Loucy (cell line): ENCODE results near the gene THEM5.

Source experiments
- H2AFZ ChIP-seq: fragments of 200-600 bp; sonication (generic); 2 replicates; pipeline ENCODE4 v1.6.0; 2016; ENCODE audit warnings: antibody characterized with exemption, mild to moderate bottlenecking, low read length, moderate library complexity
- H3F3A ChIP-seq: fragments of 200-600 bp; 2 replicates; pipeline ENCODE4 v1.6.0; 2016; ENCODE audit warnings: antibody characterized with exemption, low read depth, mild to moderate bottlenecking
- H3K27me3 ChIP-seq: fragments of 200-600 bp; sonication (generic); 2 replicates; pipeline ENCODE4 v1.6.1; 2014; ENCODE audit warnings: low read length, mild to moderate bottlenecking; ENCODE audit not compliant: insufficient read depth, poor library complexity, severe bottlenecking
- H3K36me3 ChIP-seq: fragments of 200-600 bp; sonication (generic); 2 replicates; pipeline ENCODE4 v1.6.1; 2016; ENCODE audit warnings: low read length; ENCODE audit not compliant: insufficient read depth
- H3K4me1 ChIP-seq: fragments of 200-600 bp; sonication (generic); 2 replicates; pipeline ENCODE4 v1.5.1; 2014; ENCODE audit warnings: low read length, mild to moderate bottlenecking; ENCODE audit not compliant: insufficient read depth, poor library complexity, severe bottlenecking
- H3K4me2 ChIP-seq: fragments of 200-600 bp; sonication (generic); 2 replicates; pipeline ENCODE4 v1.6.0; 2014; ENCODE audit warnings: antibody characterized with exemption, low read length, low read depth, mild to moderate bottlenecking; ENCODE audit not compliant: poor library complexity, severe bottlenecking
- H3K4me3 ChIP-seq: fragments of 200-600 bp; sonication (generic); 2 replicates; pipeline ENCODE4 v1.5.1; 2014; ENCODE audit warnings: low read length, mild to moderate bottlenecking, mixed read lengths; ENCODE audit not compliant: poor library complexity, severe bottlenecking
- H3K79me2 ChIP-seq: fragments of 200-600 bp; sonication (generic); 2 replicates; pipeline ENCODE4 v1.6.1; 2014; ENCODE audit warnings: low read length; ENCODE audit not compliant: insufficient read depth
- H3K9ac ChIP-seq: fragments of 200-600 bp; sonication (generic); 2 replicates; pipeline ENCODE4 v1.6.0; 2014; ENCODE audit warnings: mild to moderate bottlenecking, low read depth, low read length, moderate library complexity; ENCODE audit not compliant: poor library complexity, severe bottlenecking
- H3K9me2 ChIP-seq: fragments of 200-600 bp; sonication (generic); replicated peaks from 2 replicates; pipeline ENCODE4 v1.6.1; 2016; ENCODE audit warnings: low read depth, low read length, mixed read lengths
- H3K9me3 ChIP-seq: fragments of 200-600 bp; sonication (generic); 2 replicates; pipeline ENCODE4 v1.6.1; 2014; ENCODE audit warnings: mild to moderate bottlenecking, antibody characterized with exemption, low read length, low read depth; ENCODE audit not compliant: insufficient read depth
- H4K20me1 ChIP-seq: fragments of 200-600 bp; sonication (generic); 2 replicates; pipeline ENCODE4 v1.6.0; 2014; ENCODE audit warnings: antibody characterized with exemption, low read length, mild to moderate bottlenecking; ENCODE audit not compliant: insufficient read depth, poor library complexity, severe bottlenecking
- EZH2phosphoT487 ChIP-seq: fragments of 200-600 bp; IDR thresholded peaks from 2 replicates; pipeline ENCODE4 v1.6.1; 2018; ENCODE audit warnings: antibody characterized with exemption, mild to moderate bottlenecking, moderate library complexity, borderline replicate concordance
- TF ChIP-seq, protein P1 (sequence below): fragments of 200-600 bp; sonication (generic); conservative IDR thresholded peaks from 2 replicates; pipeline ENCODE4 v1.5.1; 2014; ENCODE audit warnings: mild to moderate bottlenecking, antibody characterized with exemption, low read length

THEM5 gene

DNA sequence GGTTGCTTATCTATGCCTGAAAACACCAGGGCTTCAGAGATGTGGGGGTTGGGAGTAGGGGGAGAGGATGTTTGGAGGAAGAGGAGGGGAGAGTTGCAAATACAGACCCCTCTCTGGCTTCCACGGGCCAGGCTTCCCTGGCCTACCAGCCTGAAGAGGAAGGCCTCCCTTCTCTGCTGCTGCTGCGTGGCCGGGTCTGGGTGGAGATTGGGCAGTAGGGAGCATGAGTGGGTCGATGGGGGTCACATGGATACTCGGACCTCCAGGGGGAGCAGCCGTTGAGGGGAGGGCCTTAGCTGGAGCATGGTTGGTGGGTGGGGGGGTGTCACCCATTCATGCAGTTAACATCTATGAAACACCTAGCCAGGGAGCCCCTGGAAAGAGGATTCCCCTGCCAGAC is 23.5 kb downstream of the THEM5 start:
- Histone ChIP-seq H3K36me3 (no peaks in the 10 kb centered on the region), H3K4me3 (peak overlapping the region; percentile 63), H3K4me2 (peak overlapping the region; percentile 77), H3F3A (peaks cover 9% of the 10 kb centered on the region; the same call in 1 of the 2 replicates), H4K20me1 (no peaks in the 10 kb centered on the region), H3K9me2 (no peaks in the 10 kb centered on the region), H3K4me1 (peaks cover 67% of the 10 kb centered on the region), H2AFZ (no peak overlapping the region), H3K9me3 (no peaks in the 10 kb centered on the region), H3K27me3 (no peaks in the 10 kb centered on the region), H3K9ac (peak overlapping the region; percentile 70), H3K79me2 (no peaks in the 10 kb centered on the region)
- no peak for TF ChIP-seq EZH2phosphoT487
- TF ChIP-seq, protein P1, sequence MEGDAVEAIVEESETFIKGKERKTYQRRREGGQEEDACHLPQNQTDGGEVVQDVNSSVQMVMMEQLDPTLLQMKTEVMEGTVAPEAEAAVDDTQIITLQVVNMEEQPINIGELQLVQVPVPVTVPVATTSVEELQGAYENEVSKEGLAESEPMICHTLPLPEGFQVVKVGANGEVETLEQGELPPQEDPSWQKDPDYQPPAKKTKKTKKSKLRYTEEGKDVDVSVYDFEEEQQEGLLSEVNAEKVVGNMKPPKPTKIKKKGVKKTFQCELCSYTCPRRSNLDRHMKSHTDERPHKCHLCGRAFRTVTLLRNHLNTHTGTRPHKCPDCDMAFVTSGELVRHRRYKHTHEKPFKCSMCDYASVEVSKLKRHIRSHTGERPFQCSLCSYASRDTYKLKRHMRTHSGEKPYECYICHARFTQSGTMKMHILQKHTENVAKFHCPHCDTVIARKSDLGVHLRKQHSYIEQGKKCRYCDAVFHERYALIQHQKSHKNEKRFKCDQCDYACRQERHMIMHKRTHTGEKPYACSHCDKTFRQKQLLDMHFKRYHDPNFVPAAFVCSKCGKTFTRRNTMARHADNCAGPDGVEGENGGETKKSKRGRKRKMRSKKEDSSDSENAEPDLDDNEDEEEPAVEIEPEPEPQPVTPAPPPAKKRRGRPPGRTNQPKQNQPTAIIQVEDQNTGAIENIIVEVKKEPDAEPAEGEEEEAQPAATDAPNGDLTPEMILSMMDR: no peak

DNA sequence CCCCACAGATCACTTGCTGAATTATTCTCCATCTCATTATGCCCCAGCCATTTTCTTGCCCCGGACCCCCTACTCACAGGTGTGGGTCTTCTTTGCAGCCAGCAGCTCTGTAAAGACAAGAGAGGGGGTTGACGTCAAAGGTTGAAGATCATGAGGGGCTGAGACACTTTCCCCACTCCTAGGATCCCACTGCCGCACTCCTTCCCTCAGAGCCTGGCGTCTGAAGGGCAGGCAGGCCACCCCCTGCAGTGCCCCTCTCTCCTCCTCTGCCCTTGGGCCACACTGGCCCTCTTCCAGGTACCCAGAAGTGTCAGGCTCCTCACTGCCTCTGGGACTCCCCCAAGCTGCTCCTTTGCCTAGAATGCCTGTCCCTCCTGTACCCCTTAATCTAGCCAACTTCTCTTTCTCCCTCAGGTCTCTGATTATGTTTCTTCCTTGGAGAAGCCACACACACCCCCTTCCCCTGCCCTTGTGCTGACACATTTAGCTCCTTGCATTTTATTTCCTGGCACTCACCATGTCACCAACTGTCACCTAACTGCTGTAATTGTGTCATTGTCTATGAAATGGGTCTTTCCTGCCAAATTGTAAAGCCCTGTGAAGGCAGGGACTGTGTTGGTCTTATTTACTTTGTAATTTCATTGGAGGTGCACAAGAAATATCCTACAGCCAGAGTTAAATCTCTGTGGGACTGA is 24.0 kb downstream of the THEM5 start:
- no peaks in the 10 kb centered on the region for H3K27me3 ChIP-seq
- peak overlapping the region; percentile 63 for H3K4me3 ChIP-seq
- TF ChIP-seq EZH2phosphoT487: no peak
- TF ChIP-seq, protein P1: no peak
- H3K9me2 ChIP-seq: no peaks in the 10 kb centered on the region
- no peaks in the 10 kb centered on the region for H3K9me3 ChIP-seq
- H3K4me2 ChIP-seq: peak overlapping the region; percentile 77
- no peak overlapping the region for H2AFZ ChIP-seq
- H3K36me3 ChIP-seq: no peaks in the 10 kb centered on the region
- peaks cover 73% of the 10 kb centered on the region for H3K4me1 ChIP-seq
- no peaks in the 10 kb centered on the region for H3K79me2 ChIP-seq
- H4K20me1 ChIP-seq: no peaks in the 10 kb centered on the region
- H3F3A ChIP-seq: peaks cover 9% of the 10 kb centered on the region; the same call in 1 of the 2 replicates
- H3K9ac ChIP-seq: peak overlapping the region; percentile 70

DNA sequence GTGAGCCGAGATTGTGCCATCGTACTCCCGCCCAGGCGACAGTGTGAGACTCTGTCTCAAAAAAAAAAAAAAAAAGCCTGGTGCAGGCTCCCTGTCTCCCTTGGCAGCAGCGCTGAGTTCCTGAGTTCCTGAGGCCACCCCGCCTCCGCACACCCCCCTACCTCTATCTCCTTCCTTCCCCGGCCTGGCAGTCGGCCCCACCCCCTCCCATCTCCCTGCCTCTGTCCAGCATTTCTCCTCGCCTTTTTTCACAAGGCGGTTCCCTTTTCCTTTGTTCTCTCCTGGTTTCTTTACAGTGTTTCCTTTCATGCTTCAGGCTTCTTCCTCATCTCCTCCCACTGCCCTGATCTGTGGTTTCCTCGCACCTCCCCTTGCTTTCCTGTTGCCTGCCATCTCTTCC is 24.6 kb downstream of the THEM5 start:
- Histone ChIP-seq H3K9ac (peak overlapping the region; percentile 70), H3K9me2 (no peaks in the 10 kb centered on the region), H3K9me3 (no peaks in the 10 kb centered on the region), H3K4me3 (peak overlapping the region; percentile 63), H4K20me1 (no peaks in the 10 kb centered on the region), H3K27me3 (no peaks in the 10 kb centered on the region), H3F3A (peaks cover 9% of the 10 kb centered on the region; the same call in 1 of the 2 replicates), H3K4me2 (peak overlapping the region; percentile 77), H3K4me1 (peaks cover 73% of the 10 kb centered on the region), H3K79me2 (no peaks in the 10 kb centered on the region), H3K36me3 (no peaks in the 10 kb centered on the region), H2AFZ (no peak overlapping the region)
- TF ChIP-seq, protein P1: no peak
- TF ChIP-seq EZH2phosphoT487: no peak
